ENCODE data around the gene SS18L1. TPM values are rescaled to one million over a fixed set of nuclear protein-coding genes. Genes with fewer than 3 reads are reported as not detected.
A peak's percentile ranks its signal among the peaks of the same experiment; 100 is the strongest.

The SS18L1 gene
- total and polyA plus RNA-seq, 10 of the 15 experiments (the other 5 are each of a cell fraction or from before 2014, with no cell fraction given): 1.8 to 20.0 (median 6.6) TPM

DNA sequence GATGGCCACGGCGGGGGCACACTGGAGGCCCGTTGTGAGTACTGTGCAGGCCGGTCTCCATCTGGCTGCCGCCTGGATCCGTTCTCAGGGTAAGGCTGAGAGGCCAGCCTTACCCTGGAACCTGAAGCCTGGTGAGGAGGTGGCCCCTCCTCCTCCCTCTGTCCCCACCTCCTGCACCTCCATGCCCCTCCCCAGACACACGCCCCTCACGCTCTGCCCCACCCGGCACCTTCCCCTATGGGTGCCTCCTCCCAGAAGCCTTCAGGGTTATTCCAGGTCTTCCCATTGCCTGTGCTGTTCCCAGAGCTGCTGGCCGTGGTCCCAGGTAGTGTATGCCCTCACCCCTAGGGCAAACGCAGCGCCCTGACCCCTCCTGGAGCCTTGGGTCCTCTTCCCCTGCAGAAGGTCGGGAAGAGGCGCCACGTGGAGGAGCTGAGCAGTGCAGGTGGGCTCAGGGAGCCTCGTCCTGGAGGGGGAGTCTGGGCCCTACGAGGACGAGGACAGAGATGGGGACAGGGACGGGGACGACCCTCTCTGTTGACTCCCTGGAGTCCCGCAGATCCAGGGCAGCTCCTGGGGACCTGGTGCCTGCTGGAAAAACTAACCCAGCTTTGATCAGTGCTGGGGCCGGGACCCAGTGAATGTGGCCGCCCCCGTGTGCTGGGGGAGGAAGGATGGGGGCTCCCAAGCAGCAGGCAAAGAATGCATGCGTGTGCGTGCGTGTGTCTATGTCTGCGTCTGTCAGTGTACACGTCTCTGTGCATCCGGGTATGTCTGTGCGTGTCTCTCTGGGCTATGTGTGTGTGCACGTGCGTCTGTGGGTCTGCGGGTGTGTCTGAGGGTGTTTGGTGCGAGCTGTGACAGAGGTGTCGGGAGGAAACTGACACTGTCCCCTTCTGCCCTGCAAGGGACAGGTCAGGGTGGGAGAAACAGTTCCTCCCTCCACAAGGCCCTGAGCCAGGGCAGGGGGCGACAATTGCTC lies 84.7 kb downstream of the SS18L1 start:
- H3K9me3 ChIP-seq (replicated peaks; ENCODE audit: control insufficient read depth, insufficient read depth, low read length): no peaks in the 10 kb centered on the region; the same call in 2 of the 3 replicates
- no TSS peak for BruUV-seq (replicated peaks)
- no peak overlapping the region for H3K4me3 ChIP-seq
- H3K79me2 ChIP-seq (ENCODE audit: control insufficient read depth, insufficient read depth, low read length): no peaks in the 10 kb centered on the region
- SMC1A ChIA-PET (ENCODE audit: uncharacterized antibody, unreplicated experiment): interaction anchor here (0.7 kb wide), 1 partner anchor 11 kb away, joined by 3 read pairs; no protein-coding TSS in a partner anchor
- POLR2A ChIA-PET: no interaction called here
- H2AFZ ChIP-seq (ENCODE audit: control insufficient read depth, low read depth, low read length): no peak overlapping the region
- no peaks in the 10 kb centered on the region for H4K20me1 ChIP-seq (ENCODE audit: control insufficient read depth, insufficient read depth)
- in situ Hi-C loops (cut with MboI) (no loop called here), intact Hi-C loops (cut with micrococcal nuclease; ENCODE audit: unreplicated experiment) (no loop called here)
- no peak for DNase-seq (ENCODE audit: low read depth, low spot score)
- no peak overlapping the region for H3K4me2 ChIP-seq (ENCODE audit: control insufficient read depth, insufficient read depth)
- no peaks in the 10 kb centered on the region for H3K36me3 ChIP-seq (ENCODE audit: control insufficient read depth in 2 of 2, insufficient read depth in 2 of 2, low read length in 1 of 2)
- no peak overlapping the region for H3K27ac ChIP-seq (ENCODE audit: control insufficient read depth, insufficient read depth)
- no peak for FAIRE-seq
- ATAC-seq: peak; percentile 39; the same call in 2 of the 3 replicates
- no peaks in the 10 kb centered on the region for H3K4me1 ChIP-seq (ENCODE audit: control insufficient read depth, insufficient read depth, low read length)
- RAD21 ChIA-PET (ENCODE audit: unreplicated experiment): no interaction called here
- no peak for TF ChIP-seq CEBPB (IDR thresholded peaks at IDR 0.05; ENCODE audit: borderline replicate concordance in 1 of 2, low read depth in 2 of 2, low read length in 2 of 2)
- TF ChIP-seq MTA2 (IDR thresholded peaks at IDR 0.05; ENCODE audit: low read depth): no peak
- no peak for TF ChIP-seq ZNF384 (IDR thresholded peaks at IDR 0.05; ENCODE audit: borderline replicate concordance, low read depth, low read length)
- TF ChIP-seq PML (IDR thresholded peaks at IDR 0.05; ENCODE audit: low read length): no peak
- TF ChIP-seq ZNF274 (IDR thresholded peaks at IDR 0.05; ENCODE audit: insufficient read depth, insufficient read length): no peak
- TF ChIP-seq ATF7 (IDR thresholded peaks at IDR 0.05; ENCODE audit: low read depth): no peak
- no peak for TF ChIP-seq WRNIP1 (IDR thresholded peaks at IDR 0.05; ENCODE audit: borderline replicate concordance, low read depth, low read length)
- TF ChIP-seq, protein P1, sequence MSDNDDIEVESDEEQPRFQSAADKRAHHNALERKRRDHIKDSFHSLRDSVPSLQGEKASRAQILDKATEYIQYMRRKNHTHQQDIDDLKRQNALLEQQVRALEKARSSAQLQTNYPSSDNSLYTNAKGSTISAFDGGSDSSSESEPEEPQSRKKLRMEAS (IDR thresholded peaks at IDR 0.05; ENCODE audit: low read depth, low read length): no peak
- no peak for TF ChIP-seq CBX5 (IDR thresholded peaks at IDR 0.05; ENCODE audit: low read depth)
- TF ChIP-seq, protein P2, sequence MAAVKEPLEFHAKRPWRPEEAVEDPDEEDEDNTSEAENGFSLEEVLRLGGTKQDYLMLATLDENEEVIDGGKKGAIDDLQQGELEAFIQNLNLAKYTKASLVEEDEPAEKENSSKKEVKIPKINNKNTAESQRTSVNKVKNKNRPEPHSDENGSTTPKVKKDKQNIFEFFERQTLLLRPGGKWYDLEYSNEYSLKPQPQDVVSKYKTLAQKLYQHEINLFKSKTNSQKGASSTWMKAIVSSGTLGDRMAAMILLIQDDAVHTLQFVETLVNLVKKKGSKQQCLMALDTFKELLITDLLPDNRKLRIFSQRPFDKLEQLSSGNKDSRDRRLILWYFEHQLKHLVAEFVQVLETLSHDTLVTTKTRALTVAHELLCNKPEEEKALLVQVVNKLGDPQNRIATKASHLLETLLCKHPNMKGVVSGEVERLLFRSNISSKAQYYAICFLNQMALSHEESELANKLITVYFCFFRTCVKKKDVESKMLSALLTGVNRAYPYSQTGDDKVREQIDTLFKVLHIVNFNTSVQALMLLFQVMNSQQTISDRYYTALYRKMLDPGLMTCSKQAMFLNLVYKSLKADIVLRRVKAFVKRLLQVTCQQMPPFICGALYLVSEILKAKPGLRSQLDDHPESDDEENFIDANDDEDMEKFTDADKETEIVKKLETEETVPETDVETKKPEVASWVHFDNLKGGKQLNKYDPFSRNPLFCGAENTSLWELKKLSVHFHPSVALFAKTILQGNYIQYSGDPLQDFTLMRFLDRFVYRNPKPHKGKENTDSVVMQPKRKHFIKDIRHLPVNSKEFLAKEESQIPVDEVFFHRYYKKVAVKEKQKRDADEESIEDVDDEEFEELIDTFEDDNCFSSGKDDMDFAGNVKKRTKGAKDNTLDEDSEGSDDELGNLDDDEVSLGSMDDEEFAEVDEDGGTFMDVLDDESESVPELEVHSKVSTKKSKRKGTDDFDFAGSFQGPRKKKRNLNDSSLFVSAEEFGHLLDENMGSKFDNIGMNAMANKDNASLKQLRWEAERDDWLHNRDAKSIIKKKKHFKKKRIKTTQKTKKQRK (IDR thresholded peaks at IDR 0.05; ENCODE audit: low read depth, low read length): no peak
- no peak for TF ChIP-seq RUNX3 (IDR thresholded peaks at IDR 0.05; ENCODE audit: low read length)
- TF ChIP-seq ZNF622 (IDR thresholded peaks at IDR 0.05): no peak
- TF ChIP-seq BRCA1 (IDR thresholded peaks at IDR 0.05; ENCODE audit: low read depth, low read length): no peak
- TF ChIP-seq, protein P3, sequence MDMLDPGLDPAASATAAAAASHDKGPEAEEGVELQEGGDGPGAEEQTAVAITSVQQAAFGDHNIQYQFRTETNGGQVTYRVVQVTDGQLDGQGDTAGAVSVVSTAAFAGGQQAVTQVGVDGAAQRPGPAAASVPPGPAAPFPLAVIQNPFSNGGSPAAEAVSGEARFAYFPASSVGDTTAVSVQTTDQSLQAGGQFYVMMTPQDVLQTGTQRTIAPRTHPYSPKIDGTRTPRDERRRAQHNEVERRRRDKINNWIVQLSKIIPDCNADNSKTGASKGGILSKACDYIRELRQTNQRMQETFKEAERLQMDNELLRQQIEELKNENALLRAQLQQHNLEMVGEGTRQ (IDR thresholded peaks at IDR 0.05; ENCODE audit: borderline replicate concordance, low read depth, low read length): no peak
- CTCF ChIA-PET: no interaction called here
- 47% methylated on average over 35 of the region's 37 CpGs for WGBS (ENCODE audit: insufficient coverage, insufficient replicate concordance, low lambda C conversion rate, missing lambda C conversion rate)
- H3K9ac ChIP-seq (ENCODE audit: control insufficient read depth, insufficient read depth, low read length): no peak overlapping the region
- no peaks in the 10 kb centered on the region; a peak in 2 of 4 replicates for H3K27me3 ChIP-seq (replicated peaks in 1 of 2; ENCODE audit: control insufficient read depth in 2 of 2, insufficient read depth in 2 of 2, low read length in 1 of 2)
